ENCODE data around the gene EGFL6.
A peak's percentile ranks its signal among the peaks of the same experiment; 100 is the strongest.
"Not testable (repeated sequence)": the region's sequence is repeated elsewhere in the genome, so short reads cannot be mapped to it uniquely, and the experiment has no call there.

EGFL6 gene

GRCh38 chrX:13652850-13653693, 83.7 kb downstream of the EGFL6 start, which contains the start of gene TCEANC:
TCEANC (plus strand) TSS chrX:13653141; CDS start chrX:13662509, 9,368 bp downstream.
- peak; percentile 95 for DNase-seq (ENCODE audit: low read depth)

- no peak for DNase-seq (ENCODE audit: low read depth)
These were observed 84.7 kb downstream of the EGFL6 start for GRCh38 chrX:13654116-13654515.

GRCh38 chrX:13655674-13656073, 86.3 kb downstream of the EGFL6 start:
- DNase-seq (ENCODE audit: low read depth) = no peak

DNA sequence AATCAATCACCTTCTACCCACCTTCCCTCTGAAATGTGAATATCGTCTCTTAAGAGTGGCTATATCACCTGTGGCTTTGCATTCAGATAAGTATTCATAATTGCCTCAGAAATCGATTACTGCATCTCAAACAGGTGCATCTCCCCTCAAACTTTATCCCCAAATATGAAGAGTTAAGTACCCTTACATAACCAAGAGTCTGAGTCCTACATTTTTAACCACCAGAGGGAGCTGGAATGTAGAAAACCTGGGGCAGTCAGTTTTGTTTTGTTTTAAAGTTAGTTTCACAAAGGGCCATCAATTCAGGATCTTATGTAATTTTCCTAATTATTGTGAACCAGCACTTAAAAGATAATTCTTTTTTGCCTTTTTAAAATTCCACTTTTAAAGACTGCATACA, 89.2 kb downstream of the EGFL6 start:
- no peak for DNase-seq (ENCODE audit: low read depth)

GRCh38 chrX:13659063-13659462, 89.7 kb downstream of the EGFL6 start:
- DNase-seq (ENCODE audit: low read depth) = no peak

DNA sequence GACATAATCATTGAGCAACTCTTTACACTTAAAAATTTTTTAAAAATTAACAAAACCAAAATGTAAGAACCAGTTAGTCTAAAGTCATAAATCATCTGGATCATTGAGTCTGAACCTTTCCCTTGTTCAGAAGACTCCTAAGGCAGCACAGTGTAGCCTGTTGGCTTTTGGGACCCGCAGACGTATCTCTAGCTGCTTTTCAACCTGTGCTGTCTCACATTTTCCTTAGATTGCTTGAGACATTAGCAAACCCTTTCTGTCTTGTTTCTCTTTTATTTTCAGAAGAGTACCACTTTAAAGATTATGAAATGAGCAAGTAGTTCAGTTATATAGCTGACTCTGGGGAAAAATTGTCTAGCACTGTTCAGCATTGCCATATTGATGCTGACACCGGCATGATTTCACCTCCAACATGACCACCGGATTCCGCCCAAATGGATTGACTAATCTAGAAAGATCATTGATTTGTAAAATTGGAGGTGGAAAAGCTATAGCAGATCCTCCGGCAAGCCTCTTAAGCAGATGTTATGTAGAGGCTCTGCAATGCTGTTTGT, 92.4 kb downstream of the EGFL6 start:
- DNase-seq (ENCODE audit: low read depth) = no peak

DNA sequence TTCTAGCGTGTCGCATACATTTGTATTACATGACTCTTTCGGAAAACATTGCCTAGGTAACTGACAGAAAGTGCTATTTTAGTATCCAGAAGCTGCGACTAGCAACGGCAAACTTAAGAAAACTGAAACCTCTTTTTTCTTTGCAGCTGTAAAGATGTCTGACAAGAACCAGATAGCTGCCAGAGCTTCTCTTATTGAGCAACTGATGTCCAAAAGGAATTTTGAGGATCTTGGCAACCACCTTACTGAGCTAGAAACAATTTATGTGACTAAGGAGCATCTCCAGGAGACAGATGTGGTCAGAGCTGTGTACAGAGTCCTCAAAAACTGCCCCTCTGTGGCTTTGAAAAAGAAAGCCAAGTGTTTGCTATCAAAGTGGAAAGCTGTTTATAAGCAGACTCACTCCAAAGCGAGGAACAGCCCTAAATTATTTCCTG, 93.0 kb downstream of the EGFL6 start:
- no peak for DNase-seq (ENCODE audit: low read depth)

DNA sequence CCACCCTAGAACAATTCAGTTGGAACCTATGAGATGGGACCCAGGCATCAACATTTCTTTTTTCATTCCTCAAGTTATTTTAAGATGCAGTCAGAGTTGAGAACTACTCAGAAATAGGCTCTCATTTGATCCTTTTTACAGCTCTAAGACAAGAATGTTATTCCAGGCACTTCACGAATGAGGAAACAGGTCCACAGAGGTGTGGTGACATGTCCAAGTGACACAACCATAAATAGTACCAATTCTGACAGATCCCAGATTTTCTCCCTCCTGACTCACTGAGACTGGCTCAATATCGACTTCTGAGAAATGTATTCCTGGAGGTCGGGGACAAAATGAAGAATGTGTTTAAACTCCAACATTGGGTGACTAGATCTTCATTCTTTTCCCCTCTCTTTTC, 94.6 kb downstream of the EGFL6 start:
- no peak for DNase-seq (ENCODE audit: low read depth)

DNA sequence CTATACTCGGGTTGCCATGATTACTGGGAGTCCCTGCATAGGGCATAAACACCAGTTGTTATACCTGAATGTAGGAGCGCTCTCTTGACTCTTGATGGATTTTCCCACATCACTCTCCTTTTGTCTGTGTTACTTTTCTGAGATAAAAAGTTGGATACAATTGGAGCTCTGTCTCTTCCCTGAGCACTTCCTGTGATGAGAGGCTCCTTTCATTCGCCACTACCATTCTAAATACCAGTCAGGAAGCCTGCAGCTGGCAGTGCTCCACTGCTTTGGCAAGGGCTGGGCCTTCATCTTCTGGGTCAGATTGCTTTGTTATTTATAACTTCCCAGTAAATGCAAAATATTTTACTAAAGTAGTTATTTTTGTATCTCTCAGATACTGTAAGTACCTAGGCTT, 97.4 kb downstream of the EGFL6 start:
- DNase-seq (ENCODE audit: low read depth) = no peak

DNA sequence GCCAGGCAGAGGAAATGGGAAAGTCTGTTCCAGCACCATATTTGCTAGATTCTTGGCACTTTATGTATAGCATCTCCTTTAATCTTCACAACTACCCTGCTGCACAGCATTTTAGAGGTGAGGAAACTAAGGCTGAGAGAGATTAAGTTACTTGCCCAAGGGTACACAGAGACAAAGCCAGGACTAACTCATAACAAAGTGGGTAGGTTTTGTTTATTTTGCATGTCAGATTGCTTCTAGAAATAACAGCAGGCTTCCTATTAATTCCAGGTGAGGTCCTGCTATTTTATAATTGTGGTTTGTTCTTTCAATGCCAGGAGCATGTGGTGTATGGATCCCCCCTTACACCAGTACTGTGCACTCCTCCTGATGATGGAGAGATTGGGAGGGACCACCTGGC, 98.5 kb downstream of the EGFL6 start:
- no peak for DNase-seq (ENCODE audit: low read depth)

DNA sequence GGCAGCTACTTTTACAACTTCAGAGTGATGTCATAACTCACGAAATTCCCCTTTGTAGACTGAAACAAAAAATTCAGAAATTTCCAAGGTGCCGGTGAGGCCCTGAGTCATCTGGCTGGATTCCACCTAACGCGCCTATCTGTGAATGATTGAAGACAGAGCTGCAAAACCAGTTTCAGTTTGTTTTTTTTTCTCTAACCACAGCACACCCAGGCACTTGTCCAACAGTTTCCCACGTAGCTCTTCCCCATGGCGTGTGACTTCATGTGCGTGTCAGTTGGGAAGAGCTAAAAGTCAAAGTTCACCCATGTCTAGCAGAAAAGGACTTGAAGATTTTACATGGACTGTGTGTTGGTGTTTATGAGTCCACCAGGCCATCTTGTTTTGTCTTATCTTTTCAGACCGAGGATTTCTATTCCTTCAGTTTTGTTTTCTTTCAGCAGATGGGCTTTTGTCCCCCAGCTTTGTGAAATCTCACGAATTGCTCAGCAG, 99.9 kb downstream of the EGFL6 start:
- DNase-seq (ENCODE audit: low read depth) = peak; percentile 89

GRCh38 chrX:13669755-13670154, 100.4 kb downstream of the EGFL6 start:
- DNase-seq (ENCODE audit: low read depth) = not testable (repeated sequence)

DNA sequence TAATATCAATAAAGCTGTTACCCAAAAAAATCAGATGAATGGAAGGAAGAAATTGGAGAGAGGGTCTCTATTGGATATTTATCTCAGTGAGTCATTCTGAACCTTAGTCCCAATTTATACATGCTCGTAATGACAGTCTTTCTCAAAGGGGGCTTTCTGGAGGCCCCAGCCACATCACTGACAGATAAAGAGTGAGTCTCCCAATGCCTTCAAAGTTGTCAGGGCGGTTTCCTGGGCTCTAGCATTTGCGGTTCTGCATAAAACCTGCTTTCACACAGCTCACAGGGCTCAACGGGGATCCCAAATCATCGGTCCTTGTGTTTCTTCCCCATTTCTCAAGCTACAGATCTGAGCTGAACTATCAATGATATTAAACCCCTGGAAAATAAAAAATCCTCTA, 100.8 kb downstream of the EGFL6 start:
- no peak for DNase-seq (ENCODE audit: low read depth)

- no peak for DNase-seq (ENCODE audit: low read depth)
These were observed 103.6 kb downstream of the EGFL6 start for GRCh38 chrX:13673016-13673415.

DNA sequence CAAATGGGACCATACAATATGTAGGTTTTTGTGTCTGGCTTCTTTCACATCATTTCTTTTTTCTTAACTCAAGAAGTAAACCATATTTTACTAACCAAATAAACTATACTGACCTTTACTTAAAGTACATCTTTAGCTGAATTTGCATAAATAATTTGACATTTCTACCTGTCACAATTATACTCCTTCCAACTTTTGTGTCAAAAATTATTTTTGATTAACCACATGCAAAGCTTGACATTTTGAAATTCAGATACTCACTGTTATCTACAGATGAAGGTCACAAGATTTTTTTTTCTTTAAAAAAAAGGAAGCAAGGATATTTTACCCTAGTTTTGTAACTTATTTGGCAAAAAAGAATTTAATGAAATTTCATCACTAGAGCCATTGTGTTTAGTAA, 107.5 kb downstream of the EGFL6 start:
- no peak for DNase-seq (ENCODE audit: low read depth)

GRCh38 chrX:13679700-13680099, 110.3 kb downstream of the EGFL6 start:
- not testable (repeated sequence) for DNase-seq (ENCODE audit: low read depth)

GRCh38 chrX:13681595-13681994, 112.2 kb downstream of the EGFL6 start:
- no peak for DNase-seq (ENCODE audit: low read depth)

Data from stromal cell of bone marrow (primary cell).